Fibroblast of skin of scalp (primary cell): Measurements from ENCODE around the gene CPPED1.
"Not testable (repeated sequence)": the region's sequence is repeated elsewhere in the genome, so short reads cannot be mapped to it uniquely, and the experiment has no call there.

Source experiments
- DNase-seq: peaks from one replicate; pipeline ENCODE4 v3.0.0-alpha.2; 2013

Gene CPPED1

DNA sequence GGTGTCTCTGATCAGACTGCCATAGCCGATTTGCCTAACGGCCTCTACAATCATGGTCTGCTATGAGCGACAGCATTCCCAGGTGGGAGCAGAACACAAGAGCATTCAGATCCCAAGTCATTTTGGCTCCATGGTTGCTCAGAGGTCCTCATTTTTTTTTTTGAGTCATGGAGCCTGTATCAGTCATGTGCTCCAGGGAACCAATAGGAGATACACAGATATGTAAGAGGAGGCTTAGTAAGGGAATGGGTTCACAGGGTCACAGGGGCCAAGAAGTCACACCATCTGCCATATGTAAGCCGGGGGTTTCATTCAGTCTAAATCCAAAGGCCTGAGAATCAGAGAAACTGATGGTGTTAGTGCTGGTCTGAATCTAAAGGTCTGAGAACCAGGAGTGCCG is 36.8 kb downstream of the CPPED1 start:
- no peak for DNase-seq

DNA sequence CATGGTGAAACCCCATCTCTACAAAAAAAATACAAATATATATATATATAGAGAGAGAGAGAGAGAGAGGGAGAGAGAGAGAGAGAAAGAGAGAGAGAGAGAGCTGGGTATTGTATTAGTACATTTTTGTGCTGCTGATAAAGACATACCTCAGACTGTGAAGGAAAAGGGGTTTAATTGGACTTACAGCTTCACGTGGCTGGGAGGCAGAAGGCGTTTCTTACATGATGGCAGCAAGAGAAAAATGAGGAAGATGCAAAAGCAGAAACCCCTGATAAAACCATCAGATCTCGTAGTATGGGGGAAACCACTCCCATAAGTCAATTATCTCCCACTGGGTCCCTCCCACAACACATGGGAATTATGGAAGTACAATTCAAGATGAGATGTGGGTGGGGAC is 37.5 kb downstream of the CPPED1 start:
- DNase-seq = not testable (repeated sequence)

DNA sequence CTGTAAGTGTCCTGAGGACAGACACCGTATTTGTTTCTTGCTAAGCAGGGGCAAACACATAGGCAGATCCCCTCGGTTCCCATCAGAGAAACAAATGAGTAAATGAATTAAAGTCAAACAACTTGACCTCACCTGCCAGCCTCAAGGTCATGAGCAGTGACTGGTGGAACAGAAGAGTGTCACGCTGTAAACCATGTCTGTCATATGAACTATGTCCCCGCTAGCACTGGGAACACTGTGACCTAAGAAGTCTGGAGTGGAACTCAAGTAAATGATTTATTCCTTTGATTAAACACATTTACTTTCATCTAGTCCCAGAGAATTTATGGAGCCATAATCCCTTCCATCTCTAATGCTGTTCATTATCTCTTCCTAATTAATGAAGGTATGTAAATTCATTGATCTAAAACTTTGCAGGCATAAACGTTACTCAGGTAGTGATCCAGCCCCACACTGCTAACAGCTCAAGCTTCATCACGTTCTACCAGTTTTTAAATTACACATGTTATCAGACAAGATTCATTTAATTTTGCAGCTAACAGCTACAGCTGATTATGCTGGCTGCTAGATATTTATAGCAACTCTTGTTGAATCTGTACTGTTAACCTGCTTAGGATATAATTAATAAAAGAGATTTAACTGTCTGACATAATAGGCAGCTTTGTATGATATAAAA is 38.7 kb downstream of the CPPED1 start:
- DNase-seq = no peak

DNA sequence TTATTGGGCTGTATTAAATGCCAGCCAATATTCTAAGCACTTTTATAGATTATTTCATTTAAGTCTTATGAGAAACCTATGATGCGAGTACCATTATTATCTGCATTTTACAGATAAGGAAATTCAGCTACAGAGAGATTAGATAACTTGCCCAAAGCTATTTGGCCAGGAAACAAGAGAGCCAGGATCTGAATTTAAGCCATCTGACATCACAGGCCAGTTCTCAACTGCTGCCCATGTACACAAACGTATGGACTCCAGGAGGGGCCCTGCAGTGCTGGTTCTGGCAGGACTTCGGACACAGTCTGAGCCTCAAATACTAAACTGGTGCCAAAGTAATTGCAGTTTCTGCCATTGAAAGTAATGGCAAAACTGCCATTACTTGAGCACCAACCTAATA is 40.2 kb downstream of the CPPED1 start:
- peak; percentile 5 for DNase-seq

DNA sequence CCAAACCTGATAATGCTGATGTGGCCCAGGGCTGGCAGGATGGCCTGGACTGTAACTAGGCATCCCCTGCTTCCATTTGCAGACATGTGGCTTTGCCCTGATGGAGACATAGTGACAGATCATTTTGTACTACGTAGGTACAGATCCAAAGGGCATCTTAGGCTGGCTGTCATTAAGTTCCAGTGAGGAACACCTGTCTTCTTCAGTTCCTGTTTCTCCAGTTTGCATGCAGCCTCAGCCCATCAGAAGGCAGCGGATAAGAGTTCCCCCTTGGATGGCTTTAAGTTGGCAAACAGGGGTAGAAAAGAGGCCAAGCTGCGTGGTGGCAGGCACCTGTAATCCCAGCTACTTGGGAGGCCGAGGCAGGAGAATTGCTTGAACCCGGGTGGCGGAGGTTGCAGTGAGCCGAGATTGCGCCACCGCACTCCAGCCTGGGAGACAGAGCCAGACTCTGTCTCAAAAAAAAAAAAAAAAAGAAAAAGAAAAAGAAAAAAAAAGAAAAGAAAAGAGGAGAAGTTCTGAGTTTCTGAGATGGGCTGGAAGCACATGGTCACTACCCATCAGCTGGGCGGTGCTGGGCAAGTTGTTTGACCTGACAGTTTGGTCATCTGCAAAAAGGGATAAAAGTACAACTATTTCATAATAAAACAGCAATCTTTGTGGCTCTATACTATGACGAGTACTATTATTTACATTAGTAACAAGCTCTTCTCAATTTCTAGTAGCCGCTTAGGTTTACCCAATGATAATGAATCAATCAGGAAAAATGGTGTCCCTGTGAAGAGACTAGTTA is 42.7 kb downstream of the CPPED1 start:
- DNase-seq = no peak

DNA sequence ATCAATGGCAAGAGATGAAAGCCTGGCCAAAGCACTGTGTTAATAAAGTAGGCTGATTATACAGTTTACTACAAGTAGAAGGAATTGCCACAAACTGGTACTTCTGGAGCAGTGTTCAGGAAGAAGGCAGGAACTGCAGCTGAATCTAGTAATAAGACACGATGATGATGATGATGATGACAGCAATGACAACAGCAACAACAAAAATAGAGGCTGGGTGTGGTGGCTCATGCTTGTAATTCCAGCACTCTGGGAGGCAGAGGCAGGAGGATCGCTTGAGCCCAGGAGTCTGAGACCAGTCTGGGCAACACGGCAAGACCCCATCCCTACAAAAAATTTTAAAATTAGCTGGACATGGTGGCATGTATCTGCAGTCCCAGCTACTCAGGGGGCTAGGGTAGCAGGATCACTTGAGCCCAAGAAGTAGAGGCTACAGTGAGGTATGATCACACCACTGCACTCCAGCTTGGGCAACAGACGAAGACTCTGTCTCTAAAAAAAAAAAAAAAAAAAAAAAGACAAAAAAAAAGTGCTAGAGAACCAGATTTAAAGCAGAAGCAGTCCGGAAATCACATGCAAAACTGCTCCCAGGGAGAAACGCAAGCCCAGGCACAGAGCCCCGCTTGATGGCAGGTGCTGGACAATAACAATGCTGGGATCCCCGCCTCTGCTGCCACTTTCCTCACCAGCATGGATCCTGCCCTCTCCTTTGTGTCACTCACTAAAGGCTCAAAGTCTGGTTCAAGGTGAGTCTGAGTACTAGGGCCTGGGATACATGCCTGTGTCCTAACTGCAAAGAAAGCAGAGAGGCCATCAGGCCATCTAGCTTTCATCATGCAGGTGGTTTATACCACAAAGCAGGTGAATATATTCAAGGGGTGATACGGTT is 44.8 kb downstream of the CPPED1 start:
- DNase-seq = no peak

DNA sequence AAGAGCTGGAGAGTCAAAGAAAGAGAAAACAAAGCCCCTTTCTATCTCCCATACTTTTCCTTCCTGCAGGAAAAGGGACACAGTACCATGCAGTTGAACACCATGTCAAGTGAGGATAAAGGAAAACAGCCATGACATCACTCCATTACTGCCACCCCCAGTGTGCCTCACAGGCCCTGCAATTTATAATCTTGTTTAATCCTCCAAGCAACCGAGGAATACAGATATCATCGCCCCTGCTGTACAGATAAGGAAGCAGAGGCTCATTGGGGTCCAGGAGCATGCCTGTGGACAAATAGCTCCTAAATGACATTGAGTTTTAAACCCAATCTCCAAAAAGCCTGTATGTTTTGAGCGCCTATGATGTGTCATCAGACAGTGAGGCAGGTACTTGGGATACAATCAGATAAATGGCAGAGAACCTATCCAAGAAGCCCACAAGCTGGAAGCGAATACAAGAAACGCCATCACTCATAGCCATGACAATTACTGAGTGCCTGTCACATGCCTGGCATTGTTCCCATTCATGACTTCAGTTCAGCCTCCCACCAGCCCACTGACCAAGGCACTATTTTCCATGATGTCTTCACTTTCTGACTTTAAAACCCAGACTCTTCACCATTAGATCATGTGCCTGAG is 45.5 kb downstream of the CPPED1 start:
- no peak for DNase-seq

DNA sequence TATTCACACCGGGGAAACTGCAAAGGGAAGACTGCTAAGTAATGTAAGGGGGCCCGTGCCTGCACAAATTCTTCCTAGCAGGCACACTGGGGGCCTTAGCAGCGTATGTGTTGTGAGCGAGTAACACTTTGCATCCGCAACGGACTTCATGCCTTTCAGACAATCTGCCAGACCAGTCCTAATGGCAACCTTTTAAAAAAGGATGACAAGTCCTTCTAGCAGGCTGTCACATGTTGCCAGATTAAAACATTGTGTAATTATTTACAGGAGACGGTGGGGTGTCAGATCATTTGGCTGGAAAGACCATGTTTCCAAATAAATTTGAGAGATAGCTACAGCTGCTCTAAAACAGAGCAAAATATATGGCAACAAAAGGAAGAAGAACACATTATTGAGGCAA is 46.1 kb downstream of the CPPED1 start:
- no peak for DNase-seq

DNA sequence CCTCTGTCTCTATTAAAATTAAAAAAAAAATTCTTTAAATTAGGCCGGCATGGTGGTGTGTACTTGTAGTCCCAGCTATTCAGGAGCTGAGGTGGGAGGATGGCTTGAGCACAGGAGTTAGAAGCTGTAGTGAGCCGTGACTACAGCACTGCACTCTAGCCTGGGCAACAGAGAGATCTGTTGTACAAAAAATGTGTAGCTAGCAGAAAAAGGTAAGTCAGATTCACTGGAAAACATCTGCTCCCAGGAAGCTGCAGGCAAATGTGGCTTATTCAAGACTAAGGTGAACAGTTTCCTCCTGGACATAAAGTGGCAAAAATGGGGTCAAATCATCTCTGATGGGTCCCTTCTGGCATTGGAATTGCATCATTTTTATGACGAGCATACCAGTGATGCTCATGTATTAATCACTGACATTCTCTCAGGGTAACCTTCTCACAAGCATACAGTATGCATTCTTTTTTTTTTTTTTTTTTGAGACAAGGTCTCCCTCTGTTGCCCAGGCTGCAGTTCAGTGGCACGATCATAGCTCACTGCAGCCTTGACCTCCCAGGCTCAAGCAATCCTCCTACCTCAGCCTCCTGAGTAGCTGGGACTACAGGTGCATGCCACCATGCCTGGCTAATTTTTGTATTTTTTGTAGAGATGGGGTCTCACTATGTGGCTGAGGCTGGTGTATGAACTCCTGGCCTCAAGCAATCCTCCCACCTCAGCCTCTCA is 48.7 kb downstream of the CPPED1 start:
- peak; percentile 31 for DNase-seq

DNA sequence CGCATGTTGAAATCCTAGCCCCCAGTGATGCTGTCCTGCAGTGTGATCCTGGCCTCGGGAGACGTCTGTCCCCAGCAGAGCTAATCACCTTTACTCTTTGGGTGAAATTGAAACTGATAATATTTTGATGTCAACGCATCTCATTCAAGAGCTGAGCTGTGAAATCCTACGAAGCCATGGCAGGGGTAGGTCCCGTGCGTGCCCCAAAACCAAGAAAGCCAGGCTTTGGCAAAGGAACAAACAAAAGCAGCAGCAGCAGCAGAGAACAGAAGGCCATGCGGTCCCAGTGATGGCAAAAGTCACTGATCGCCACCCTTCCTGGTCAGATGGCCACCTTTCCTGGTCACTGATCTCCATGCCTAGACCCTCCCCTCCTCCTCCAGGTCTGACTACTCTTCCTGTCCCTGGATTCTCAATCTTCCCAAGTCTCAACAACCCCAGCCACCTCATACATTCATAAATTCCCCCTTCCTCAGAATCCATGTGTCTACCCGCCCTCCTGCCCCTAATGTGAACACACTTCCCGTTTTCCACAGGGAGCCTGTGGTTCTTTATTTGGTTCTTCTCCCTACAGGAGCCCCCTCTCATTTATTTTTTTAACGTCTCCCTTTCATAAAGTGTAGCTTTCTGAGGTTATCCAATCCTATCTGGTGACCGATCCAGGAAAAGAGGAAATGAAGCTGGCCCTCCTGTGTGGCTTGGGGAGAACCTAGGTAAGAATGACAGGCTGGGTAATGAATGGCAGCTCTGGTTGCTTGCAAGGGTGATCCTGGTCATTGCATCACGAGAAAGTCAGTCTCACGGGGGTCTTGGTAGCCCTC is 50.3 kb downstream of the CPPED1 start:
- no peak for DNase-seq

DNA sequence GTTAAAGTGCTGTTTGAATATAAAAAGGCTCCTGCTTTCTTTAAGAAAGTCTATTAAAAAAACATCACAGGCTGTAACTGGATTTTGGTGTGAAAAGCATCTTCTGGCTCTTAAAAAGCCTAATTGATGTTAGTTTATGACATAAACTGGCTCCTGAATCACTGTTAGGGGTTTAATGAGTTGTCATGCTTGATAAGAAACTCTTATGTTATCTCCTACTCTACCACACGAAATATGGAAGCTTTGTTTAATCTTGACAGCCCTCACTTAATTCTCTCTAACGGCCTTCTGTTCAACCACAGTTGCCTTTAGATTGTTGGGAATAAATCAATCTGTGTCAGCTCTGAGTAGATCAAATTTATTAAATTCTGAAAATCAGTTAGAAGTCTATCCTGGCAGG is 51.5 kb downstream of the CPPED1 start:
- DNase-seq = no peak

DNA sequence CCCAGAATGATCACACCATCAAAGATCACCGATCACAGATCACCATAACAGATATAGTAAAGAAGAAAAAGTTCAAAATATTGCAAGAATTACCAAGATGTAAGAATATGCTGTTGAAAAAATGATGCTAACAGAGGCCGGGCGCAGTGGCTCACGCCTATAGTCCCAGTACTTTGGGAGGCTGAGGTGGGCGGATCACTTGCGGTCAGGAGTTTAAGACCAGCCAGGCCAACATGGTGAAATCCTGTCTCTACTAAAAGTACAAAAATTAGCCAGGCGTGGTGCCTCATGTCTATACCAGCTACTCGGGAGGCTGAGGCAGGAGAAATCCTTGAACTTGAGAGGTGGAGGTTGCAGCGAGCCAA is 53.2 kb downstream of the CPPED1 start:
- no peak for DNase-seq

DNA sequence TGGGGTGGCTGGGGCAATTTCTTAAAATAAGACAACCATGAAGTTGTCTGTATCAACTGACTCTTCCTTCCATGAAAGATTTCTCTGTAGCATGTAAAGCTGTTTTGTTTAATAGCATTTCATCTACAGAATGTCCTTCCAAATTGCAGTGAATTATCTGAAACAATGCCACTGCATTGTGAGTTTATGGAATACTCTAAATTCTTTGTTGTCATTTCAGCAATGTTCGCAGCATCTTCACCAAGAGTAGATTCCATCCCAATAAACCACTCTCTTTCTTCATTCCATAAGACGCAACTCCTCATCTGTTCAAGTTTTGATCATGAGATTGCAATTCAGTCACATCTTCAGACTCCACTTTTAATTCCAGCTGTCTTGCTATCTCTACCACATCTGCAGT is 54.6 kb downstream of the CPPED1 start:
- DNase-seq = no peak

DNA sequence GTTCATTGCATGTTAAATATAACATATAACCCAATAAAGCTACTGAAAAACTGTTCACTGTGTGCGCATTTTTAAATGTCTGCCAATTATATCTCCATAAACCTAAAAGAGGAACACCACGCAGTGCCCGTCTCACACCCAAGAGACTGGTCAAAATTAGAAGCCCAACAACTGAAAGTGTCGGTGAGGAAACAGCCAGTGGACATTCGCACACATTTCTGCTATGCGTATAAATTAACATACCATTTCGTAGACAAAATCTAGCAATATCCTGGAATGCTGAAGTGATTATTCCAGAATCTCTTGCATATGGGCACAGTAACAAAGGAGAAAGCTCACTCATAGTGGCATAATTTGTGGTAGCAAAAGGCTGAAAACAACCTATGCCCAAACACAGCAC is 55.9 kb downstream of the CPPED1 start:
- DNase-seq = no peak

DNA sequence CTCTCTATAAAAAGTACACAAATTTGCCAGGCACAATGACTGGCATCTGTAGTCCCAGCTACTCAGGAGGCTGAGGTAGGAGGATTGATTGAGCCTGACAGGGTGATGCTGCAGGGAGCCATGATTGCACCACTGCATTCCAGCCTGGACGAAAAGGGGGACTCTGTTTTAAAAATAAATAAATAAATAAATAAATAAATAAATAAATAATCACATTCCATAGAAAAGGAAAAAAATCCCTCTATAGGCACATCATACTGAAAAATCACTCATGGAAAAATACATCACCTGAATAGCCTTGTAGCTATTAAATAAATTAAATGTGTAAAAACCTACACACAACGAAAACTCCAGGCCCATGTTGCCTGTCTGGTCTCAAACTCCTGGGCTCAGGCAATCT is 56.4 kb downstream of the CPPED1 start:
- DNase-seq = no peak

DNA sequence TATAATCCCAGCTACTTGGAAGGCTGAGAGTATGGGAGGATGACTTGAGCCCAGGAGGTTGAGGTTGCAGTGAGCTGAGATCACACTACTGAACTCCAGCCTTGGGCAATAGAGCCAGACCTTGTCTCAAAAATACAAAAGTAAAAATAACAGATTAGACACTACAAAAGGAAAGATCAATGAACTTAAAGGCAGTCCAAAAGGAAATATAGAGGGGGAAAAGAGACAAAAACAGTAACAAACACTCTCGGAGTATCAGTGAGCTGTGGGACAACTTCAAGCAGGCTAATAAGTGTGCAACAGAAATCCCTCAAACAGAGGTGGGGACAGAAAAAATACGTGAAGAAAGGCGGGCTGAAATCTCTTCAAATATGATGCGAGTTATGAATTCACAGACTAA is 58.8 kb downstream of the CPPED1 start:
- DNase-seq = no peak

DNA sequence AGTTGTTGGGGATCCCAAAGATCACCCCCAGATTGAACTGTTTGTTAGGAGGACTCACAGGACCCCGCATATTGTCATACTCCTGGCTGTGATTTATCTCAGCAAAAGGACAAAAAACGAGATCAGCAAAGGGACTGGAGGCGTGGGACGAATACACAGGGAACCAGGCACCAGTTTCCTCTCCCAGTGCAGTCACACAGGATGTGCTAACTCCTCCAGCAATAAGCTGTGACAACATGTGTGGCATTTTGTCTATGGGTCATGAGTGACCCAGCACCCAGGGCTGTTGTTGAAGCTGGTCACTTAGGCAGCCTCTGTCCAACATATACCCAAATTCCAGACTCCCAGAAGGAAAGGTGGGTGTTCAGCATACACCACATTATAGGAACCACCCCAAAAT is 60.9 kb downstream of the CPPED1 start:
- DNase-seq = no peak

DNA sequence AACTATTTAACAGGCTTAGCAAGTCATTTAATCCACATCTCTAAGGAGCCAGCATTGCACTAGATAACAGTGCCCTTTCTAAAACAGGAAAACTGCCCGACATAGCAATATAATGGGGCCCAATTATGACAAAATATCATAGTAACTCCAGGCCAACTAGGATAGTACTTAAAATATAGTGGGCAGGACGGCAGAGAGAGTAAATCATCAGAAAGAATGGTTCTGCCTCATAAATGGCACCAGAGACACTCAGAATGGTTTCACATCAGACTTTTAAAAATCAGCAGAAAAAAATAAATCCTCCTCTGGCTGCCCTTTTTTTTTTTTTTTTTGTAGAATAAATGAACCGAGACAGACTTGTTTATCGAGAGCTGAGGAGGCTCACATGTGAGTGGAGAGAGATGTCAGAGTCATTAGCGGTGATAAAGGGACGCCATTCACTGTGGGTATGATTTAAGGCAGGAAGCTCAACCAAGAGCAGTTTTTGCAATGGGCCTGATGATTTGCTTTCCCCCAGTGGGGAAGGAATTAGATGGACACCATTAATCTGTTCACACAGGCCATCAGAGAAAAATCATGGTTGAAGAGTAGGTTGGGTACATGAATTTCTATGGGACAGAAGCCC is 62.6 kb downstream of the CPPED1 start:
- DNase-seq = no peak

DNA sequence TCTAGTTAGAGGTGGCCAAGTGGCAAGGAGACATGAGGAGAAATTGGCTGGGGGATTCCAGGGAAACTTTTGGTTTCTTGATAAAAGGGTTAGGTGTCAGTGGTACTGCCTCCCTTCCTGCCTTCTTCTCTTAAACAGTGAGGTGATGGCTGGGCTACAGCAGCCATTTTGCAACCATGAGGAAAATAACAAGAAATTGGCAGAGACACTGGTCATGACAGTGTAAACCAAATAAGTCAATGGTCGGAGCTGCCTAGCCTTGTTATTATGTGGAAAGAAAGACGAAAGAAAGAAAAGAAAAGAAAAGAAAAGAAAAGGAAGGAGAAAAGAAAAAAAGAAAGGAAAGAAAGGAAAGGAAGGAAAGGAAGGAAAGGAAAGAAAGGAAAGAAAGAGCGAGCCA is 63.9 kb downstream of the CPPED1 start:
- no peak for DNase-seq

DNA sequence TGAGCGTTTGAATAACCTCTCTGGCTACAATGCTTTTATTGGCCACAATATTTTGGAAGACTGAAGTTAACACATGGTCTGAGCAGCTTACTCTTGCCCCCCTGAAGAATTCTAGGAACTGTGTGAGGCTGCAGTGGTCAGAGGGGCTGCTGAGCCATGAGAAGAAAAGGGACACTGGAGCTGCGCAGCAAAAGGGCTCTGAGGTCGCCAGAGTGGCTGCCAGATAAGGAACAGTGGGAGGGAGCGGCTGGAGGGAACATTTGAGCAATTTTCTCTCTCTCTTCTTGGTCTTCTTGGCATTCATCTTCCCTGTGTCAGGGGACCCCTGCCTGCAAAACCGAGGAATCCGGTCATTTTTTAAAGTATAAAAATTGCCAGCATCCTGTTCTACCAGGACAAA is 66.1 kb downstream of the CPPED1 start:
- no peak for DNase-seq

DNA sequence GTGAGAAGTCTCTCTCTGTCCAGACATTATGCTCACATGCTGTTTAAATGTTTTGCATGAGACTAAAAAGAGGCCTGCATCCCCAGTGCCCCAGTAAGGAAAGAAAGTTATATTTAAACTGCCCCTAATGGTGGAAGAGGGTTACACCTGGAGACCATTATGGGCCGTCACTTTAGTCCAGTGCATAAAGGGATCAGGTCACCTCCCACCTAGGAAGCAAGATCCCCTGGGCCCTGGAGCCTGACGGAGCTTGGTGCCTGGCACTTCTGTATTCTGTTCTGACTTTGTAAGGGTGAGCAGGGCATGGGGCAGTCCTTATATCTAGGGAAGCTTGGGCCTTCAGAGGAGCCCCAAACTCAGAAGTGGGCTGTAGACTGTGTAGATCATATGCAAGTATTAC is 67.9 kb downstream of the CPPED1 start:
- no peak for DNase-seq
